HFF-Myc (cell line): Measurements from ENCODE around the gene GALNT11.
"Not testable (repeated sequence)": the region's sequence is repeated elsewhere in the genome, so short reads cannot be mapped to it uniquely, and the experiment has no call there.

Source experiments
- DNase-seq: peaks from one replicate; pipeline ENCODE4 v3.0.0-alpha.2; 2011; ENCODE audit warnings: low read depth; ENCODE audit errors: extremely low read depth
- H3K4me3 ChIP-seq: replicated peaks from 2 replicates; pipeline ENCODE4 v1.5.1; 2011; ENCODE audit warnings: low read depth, mild to moderate bottlenecking, control low read depth, low read length
- CTCF ChIP-seq: IDR thresholded peaks from 2 replicates; pipeline ENCODE4 v1.5.1; 2012; ENCODE audit warnings: mild to moderate bottlenecking, low read depth, low read length, control low read depth; ENCODE audit errors: missing control alignments

Gene GALNT11

GRCh38 chr7:152078786-152079185 lies 53.3 kb downstream of the GALNT11 start:
- no peak for TF ChIP-seq CTCF

GRCh38 chr7:152081088-152081487 lies 55.6 kb downstream of the GALNT11 start:
- no peak for DNase-seq
- H3K4me3 ChIP-seq, result no peak overlapping the region
- no peak for TF ChIP-seq CTCF

More at GRCh38 chr7:152078786-152079185, 53.3 kb downstream of the GALNT11 start:
- no peak overlapping the region for H3K4me3 ChIP-seq
- no peak for DNase-seq

- not testable (repeated sequence) for DNase-seq, H3K4me3 ChIP-seq
Observed at GRCh38 chr7:152082073-152082721, 56.7 kb downstream of the GALNT11 start.

- H3K4me3 ChIP-seq, result no peak overlapping the region
- TF ChIP-seq CTCF, result no peak
- DNase-seq, result no peak
Observed at GRCh38 chr7:152085131-152085530, 59.7 kb downstream of the GALNT11 start.

- no peak for TF ChIP-seq CTCF
- H3K4me3 ChIP-seq, result no peak overlapping the region
- DNase-seq, result no peak
Observed at GRCh38 chr7:152086513-152086912, 61.0 kb downstream of the GALNT11 start.

- no peak for DNase-seq
- no peak overlapping the region for H3K4me3 ChIP-seq
- no peak for TF ChIP-seq CTCF
Observed at GRCh38 chr7:152089183-152089582, 63.7 kb downstream of the GALNT11 start.

GRCh38 chr7:152090747-152091146 lies 65.3 kb downstream of the GALNT11 start:
- DNase-seq, result no peak
- TF ChIP-seq CTCF, result no peak

More at GRCh38 chr7:152090747-152091146, 65.3 kb downstream of the GALNT11 start:
- H3K4me3 ChIP-seq, result no peak overlapping the region
